C4-2B (cell line): Measurements from ENCODE around the gene SYVN1.

Experiments used
- H3K27ac ChIP-seq: fragments of 450-650 bp; 2 replicates; pipeline ENCODE4 v1.5.1; 2017
- ZFX ChIP-seq: fragments of 450-650 bp; IDR thresholded peaks from 2 replicates; pipeline ENCODE4 v1.6.1; 2017
- TF ChIP-seq, protein P1 (sequence below): fragments of 450-650 bp; conservative IDR thresholded peaks from 2 replicates; pipeline ENCODE4 v1.5.1; 2017; ENCODE audit warnings: mild to moderate bottlenecking

The SYVN1 gene

DNA sequence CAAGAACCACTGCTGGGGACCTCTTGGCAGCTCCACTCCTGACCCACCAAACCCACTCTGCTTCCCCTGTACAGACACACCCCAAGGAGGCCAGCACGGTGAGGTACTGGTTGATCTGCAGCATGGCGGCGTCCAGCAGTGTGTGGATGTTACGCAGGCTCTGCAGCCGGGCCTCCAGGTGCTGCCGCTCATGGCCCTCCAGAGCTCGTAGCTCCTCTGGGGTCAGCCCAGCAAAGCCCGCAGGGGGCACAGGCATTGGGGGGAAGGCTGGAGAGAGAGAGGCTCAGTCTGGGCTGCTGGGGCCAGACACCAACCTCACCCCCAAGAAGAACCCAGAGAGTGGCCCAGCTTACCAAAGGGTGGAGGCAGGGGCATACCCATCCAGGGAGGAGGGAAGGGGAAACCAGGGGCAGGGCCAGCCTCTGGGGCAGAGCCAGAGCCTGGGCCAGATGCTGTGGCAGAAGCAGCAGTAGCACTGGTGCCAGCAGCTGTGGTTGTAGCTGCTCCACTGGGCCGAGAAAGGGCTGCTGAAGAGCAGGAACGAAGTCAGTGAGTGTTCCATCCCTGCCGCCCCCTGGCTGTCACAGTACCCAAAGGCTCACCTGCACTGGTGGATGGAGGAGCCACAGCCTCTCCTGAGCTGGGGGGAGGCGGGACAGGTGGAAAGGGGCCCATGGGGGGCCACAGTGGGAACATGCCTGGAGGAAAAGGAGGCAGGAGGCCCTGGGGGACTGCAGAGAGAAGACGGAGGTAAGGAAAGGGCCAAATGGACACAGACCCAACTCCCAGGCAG is 4.5 kb downstream of the SYVN1 start:
- no peak overlapping the region for H3K27ac ChIP-seq
- TF ChIP-seq, protein P1, sequence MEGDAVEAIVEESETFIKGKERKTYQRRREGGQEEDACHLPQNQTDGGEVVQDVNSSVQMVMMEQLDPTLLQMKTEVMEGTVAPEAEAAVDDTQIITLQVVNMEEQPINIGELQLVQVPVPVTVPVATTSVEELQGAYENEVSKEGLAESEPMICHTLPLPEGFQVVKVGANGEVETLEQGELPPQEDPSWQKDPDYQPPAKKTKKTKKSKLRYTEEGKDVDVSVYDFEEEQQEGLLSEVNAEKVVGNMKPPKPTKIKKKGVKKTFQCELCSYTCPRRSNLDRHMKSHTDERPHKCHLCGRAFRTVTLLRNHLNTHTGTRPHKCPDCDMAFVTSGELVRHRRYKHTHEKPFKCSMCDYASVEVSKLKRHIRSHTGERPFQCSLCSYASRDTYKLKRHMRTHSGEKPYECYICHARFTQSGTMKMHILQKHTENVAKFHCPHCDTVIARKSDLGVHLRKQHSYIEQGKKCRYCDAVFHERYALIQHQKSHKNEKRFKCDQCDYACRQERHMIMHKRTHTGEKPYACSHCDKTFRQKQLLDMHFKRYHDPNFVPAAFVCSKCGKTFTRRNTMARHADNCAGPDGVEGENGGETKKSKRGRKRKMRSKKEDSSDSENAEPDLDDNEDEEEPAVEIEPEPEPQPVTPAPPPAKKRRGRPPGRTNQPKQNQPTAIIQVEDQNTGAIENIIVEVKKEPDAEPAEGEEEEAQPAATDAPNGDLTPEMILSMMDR, result no peak
- TF ChIP-seq ZFX, result no peak

DNA sequence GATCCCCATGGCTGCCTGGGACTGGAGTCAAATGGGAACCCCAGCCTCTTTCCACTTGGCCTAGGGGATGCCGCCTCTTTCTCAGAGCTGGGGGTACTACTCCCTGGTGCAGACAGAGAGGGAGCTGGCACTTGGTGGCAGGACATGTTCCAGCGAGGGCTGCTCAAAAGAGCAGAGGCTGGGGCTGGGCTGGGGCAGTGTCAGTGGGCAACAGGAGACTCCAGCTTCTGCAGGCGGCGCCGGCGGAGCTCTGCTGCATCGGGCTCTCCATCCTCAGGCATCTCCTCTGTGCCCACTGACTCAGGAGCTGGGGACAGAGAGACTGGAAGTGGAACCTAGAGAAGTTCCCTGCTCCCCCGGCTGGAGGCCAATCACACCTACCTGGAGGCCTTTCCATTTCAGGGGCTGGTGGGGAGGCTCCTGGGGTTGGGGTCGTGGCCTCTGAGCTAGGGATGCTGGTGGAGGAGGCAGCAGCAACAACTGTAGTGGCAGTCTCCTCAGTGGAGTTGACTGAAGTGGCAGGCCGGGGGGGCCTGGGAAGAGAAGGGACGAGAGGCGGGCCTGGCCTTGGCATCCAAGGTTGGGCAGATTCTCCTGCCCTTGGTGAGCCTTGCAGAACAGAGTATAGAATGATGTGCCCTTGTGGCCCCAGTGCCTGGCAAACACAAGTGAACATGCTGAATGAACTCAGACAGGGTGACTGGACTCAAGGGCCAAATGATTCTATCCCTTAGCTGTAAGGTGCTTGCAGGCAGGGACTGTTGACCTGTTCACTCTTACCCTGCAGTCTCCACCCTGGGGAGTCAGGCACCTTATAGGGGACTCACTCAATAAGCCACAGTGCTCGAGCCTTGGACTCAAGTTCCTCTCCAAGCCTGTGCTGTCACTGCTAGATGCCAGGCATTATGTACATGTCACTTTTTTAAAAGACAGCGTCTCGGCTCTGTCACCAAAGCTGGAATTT is 5.9 kb downstream of the SYVN1 start:
- TF ChIP-seq ZFX, result no peak
- TF ChIP-seq, protein P1, result no peak
- no peak overlapping the region for H3K27ac ChIP-seq

- no peak overlapping the region for H3K27ac ChIP-seq
- TF ChIP-seq, protein P1, result no peak
- no peak for TF ChIP-seq ZFX
Observed at GRCh38 chr11:65127473-65128181, 6.7 kb downstream of the SYVN1 start.

DNA sequence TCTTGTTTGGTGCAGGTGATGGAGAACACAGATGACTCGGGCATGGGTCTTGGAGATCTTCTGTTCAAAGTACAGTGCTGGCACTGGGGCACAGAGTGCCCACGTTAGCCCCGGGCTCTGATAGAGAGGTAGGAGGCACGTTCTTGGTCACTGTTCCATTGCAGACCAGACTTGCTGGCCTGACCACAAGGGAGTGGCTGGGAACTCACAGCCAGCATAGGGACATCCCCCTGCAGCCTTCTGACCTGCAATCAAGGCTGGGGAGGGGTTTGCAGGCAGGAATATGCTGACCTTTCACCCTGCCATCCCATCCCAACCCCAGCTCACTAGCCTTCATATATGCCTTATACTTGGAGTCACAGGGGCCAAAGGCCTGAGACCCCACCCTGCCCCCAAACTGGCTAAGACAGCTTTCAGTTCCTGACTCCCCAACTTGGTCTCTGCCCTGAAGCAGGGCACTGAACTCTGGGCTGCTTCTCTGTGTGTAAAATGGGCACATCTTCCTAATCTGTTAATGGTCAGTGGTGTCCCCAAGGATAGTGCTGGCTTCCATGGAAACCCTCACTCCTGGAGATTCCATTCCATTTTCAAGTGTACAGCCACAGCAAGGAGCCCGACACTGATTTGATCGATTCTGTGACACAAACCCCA is 7.6 kb downstream of the SYVN1 start:
- TF ChIP-seq ZFX, result no peak
- TF ChIP-seq, protein P1, result no peak
- H3K27ac ChIP-seq, result no peak overlapping the region

DNA sequence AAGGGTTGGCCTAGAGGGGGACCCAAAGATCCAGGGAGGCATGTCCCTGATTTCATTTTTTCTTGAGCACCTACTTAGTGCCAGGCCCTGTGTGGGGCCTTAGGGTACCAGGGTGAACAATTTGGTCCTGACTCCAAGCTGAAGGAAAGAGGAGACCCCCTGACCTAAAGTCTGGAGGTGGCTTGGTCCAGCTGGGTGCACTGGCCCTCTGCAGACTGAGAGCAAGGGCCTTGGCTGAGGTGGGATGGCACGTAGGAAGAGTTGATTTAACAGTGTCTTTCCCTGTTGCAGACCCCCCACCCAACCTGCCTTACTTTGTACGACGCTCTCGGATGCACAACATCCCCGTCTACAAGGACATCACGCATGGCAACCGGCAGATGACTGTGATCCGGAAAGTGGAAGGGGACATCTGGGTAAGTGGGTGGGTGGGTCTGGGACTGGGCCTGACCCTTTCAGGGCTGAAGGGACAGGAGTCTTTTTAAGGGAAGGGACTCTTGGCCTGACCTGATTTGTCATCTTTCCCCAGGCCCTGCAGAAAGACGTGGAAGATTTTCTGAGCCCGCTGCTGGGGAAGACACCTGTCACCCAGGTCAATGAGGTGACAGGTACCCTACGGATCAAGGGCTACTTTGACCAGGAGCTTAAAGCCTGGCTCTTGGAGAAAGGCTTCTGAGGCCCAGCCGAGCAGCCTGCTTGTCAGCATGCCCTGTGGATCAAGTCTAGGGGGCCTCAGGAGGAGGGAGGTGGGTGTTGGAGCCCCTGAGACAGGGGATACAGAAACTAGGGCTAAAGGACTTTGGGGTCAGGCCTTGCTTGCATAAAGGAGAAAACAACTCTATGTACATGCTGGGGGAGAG is 8.9 kb downstream of the SYVN1 start:
- H3K27ac ChIP-seq, result peak overlapping the region; percentile 25
- no peak for TF ChIP-seq ZFX
- TF ChIP-seq, protein P1, result no peak

GRCh38 chr11:65124480-65125196 is 9.7 kb downstream of the SYVN1 start:
- TF ChIP-seq, protein P1, result no peak
- TF ChIP-seq ZFX, result no peak
- peak overlapping the region; percentile 25 for H3K27ac ChIP-seq
